Activated CD8-positive, alpha-beta memory T cell treated with anti-CD3 and anti-CD28 coated beads, Interleukin-2, amount 50 U/mL, for 4 hours (primary cell): ENCODE measurements around the gene PIK3C2A.

Experiments used
- DNase-seq: peaks from one replicate; pipeline ENCODE4 v3.0.0-alpha.2; 2020

The PIK3C2A gene

DNA sequence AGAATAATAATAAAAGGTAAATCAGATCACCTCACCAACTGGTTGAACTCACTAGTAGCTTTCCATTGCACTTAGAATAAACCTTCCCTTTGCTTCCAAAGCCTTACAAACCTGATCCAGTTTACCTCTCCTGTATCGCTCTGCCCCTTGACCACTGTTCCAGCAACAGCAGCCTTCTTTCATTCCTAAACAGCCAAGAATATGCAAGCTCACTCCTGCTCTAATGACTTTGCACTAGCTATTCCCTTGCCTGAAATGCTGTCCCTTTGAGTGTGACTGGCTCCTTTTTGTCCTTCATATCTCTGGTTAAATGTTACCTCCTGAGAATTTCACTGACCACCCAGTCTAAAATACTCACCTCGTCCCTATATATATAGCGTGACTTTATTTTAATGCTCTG, 9.6 kb upstream of the PIK3C2A start:
- DNase-seq, result no peak

GRCh38 chr11:17214338-17214737, 6.6 kb upstream of the PIK3C2A start:
- DNase-seq, result no peak

DNA sequence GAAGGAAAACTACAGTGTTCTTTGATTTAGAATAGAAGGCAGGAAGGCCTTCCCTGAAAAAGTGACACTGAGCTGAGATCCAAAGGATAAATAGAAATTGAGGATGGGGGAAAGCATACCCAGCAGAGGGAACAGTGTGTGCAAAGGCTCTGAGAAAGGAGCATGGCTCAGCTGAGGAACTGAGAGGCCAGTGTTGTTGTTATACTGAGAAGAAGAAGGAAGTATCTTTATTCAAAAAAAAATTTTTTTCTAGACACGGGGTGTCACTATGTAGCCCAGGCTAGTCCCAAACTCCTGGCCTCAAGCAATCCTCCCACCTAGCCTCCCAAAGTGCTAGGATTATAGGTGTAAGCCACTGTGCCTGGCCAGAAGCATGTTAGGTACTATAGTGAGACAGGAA, 3.5 kb upstream of the PIK3C2A start:
- DNase-seq, result no peak

- no peak for DNase-seq
Measured at GRCh38 chr11:17209939-17210245, 2.1 kb upstream of the PIK3C2A start.

GRCh38 chr11:17208257-17208999, 642 bp upstream of the PIK3C2A start:
- peak; percentile 36 for DNase-seq

DNA sequence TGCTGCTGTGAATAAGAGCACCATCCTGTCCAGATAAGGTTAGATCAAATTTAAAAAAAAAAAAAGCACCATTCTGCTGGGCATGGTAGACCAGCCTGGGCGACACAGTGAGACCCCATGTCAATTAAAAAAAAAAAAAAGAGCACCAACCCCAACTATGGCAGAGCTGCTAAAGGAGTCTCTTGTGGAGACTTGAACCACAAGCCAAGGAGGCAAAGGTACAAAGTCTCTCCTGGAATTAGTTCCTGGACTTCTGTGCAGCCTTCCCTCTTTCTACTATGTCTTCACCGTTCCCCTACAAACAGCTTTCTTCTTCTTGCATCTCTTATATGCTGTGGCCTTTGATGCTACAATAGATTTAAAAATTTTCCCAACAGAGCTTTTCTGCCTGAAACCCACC, 1.3 kb downstream of the PIK3C2A start:
- no peak for DNase-seq

- no peak for DNase-seq
Measured at GRCh38 chr11:17197431-17197898, 10.3 kb downstream of the PIK3C2A start.

- DNase-seq, result no peak
Measured at GRCh38 chr11:17188675-17189074, 19.1 kb downstream of the PIK3C2A start.

DNA sequence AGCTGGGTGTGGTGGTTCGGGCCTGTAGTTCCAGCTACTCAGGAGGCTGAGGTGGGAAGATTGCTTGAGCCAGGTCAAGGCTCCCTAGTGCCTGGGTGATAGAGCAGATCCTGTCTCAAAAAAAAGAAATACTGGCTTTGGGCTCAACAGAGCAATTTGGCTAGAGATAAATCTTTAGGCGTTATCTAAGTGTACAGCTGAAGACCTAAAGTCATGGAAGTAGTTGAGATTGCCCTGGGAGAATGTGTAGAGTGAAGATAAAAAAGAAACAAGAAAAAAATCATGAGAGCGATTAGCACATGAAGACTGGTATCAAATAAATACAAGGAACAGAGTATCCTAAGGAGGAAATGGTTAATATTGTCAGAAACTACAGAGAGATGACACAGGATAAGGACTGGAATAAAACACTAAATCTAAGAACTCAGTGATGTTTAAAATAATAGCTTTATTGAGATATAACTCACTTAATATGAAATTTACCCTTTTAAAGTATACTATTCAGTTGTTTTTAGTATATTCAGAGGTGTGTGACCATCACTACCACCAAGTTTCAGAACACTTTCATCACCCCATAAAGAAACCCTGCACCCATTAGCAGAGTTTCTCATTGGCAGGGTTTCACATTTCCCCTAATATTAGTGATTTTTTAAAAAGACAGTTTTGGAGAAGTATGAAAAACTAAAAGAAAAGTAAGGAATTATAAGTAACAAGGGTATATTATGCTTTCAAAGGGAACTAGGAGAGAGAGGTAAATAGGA, 20.7 kb downstream of the PIK3C2A start:
- DNase-seq, result no peak

DNA sequence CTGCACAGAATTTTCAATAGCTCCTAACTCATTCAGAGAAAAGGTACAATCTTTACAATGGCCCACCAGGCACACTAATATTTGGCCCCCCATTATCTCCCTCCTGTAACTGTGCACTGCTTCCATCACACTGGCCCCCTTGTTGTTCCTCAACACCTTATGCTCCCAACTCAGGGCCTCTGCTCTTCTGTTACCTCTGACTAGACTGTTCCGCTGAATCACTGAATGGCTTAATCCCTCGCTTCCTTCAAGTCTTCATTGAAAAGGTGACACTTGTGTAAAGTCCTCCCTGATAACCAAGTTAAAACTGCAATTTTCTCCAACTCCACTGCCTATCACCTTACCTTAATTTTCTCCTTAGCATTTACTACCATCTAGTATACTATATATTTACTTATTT, 21.8 kb downstream of the PIK3C2A start:
- DNase-seq, result no peak

GRCh38 chr11:17184882-17185587, 22.8 kb downstream of the PIK3C2A start:
- DNase-seq, result no peak

DNA sequence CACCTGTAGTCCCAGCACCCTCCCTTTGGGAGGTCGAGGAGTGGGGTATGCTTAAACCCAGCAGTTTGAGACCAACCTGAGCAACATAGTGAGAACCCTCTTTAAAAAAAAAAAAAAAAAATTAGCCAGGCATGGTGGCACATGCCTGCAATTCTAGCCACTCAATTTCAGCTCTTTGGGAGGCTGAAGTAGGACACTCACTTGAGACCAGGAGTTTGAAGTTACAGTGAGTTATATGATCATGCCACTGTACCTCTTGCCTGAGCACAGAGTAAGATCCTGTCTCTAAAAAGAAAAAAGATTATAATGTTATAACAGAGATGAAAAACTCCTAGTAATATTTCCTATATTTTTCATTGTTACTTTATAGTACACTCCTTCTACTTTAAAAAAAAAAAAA, 23.9 kb downstream of the PIK3C2A start:
- no peak for DNase-seq

DNA sequence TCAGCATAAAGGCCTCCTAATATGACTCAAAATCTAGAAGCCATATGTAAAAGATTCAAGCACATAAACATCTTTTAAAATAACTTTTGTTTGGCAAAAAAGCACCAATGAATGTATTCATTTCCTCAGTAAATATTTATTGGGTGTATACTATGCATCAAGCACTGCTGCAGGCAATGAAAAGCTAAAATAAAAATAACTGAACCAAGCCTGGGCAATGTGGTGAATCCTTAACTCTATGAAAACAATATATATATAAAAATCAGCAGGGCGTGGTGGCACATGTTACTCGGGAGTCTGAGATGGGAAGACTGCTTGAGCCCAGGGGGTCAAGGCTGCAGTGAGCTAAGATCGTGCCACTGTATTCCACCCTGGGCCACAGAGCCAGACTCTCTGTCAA, 27.8 kb downstream of the PIK3C2A start:
- no peak for DNase-seq

DNA sequence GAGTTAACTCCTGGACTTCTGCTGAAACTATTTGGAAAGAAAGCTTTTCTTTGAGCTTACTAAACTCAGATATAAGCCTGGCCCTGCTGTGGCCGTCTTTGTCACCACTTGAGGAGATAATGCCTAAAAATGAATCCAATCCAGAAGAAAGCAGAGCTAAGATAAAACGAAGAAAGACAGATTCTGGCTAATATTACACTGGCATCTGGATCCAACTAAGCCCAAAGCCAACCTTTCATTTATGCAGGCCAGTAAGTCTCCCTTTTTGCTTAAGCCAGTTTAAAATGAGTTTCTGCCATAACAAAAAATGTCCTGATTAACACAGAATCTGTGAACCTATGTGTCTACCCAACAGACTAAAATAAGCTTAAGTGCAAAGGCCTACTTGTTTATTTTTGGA, 34.5 kb downstream of the PIK3C2A start:
- DNase-seq, result no peak

DNA sequence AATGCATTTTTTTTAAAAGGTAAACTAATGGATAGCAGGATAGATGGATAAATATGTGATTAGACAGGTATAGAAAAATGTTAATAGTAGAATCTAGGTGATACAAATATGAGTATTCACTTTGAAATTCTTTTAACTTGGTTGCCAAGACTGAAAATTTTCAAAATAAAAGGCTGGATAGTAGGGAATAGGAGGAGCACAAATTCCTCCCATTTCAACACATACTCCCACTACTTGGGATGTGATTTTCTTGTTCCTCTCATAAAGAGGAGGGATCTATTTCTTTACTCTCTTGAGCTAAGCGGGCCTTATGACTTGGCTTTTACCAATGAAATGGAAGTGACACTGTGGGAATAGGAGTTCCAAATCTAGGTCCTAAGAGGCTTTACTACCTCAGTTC, 35.9 kb downstream of the PIK3C2A start:
- DNase-seq, result no peak

DNA sequence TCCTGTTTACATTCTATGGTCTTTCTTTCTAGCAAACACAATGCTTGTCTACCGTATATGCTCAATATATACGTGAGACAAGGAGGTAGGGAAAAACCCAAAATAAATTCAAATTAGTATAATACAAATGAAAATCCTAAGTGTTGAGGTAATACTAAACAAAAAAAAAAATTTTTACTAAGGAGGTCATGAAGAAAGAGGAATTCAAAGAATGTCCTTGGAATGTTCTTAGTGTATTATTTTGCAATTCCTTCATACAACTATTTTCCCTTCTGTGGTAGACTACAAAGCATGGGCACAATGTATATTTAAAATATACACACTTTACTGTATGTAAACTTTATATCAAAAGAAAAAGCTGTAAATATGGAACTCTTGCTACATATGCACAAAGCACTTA, 36.4 kb downstream of the PIK3C2A start:
- no peak for DNase-seq

- DNase-seq, result no peak
Measured at GRCh38 chr11:17169876-17170275, 37.9 kb downstream of the PIK3C2A start.

- no peak for DNase-seq
Measured at GRCh38 chr11:17165247-17165890, 42.4 kb downstream of the PIK3C2A start.

DNA sequence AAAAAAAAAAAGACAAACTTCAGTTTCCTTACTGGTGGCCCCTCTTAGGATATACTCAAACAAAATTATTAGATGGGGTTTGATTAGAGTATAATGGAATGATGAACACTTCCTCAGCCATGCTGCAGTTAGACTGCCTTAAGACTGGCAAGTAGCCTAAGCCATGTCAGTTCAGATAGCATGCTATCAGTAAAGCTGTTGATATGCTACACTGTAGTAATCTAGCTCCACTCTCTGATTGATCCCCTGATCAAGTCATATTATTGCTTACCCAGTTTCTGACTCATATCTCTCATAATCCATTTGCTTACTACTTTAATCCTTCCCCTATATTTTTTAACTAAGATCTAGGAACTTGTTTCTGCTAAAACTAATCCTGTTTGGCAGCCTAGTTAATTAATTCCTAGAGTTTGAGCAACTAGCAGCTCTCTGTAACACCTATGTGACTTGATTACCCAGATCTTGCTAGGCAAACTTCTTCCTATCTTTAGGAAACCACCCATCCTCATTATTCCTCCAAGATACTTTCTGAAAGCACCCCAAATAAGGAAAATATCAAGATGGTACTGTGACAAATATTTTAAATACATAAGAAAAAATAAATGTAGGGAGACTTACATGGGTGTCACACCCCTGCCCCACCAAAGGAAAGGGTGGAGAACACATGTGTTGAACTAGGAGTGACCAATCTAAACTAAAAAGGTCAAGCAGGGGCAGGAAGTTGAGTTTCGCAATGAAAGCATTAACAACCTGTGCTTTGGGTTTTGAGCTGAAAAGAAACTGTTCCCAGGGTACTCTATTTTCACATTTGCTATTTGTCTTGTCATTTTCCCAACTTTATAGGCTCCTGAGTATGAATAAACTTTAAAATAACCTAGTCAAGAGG, 43.2 kb downstream of the PIK3C2A start:
- no peak for DNase-seq

- DNase-seq, result no peak
Measured at GRCh38 chr11:17163736-17164135, 44.0 kb downstream of the PIK3C2A start.

- no peak for DNase-seq
Measured at GRCh38 chr11:17163291-17163690, 44.5 kb downstream of the PIK3C2A start.

GRCh38 chr11:17162376-17162775, 45.4 kb downstream of the PIK3C2A start:
- DNase-seq, result no peak
